Common myeloid progenitor, CD34-positive (primary cell): ENCODE measurements around the gene TMEM86A. TPM values are rescaled to one million over a fixed set of nuclear protein-coding genes. Genes with fewer than 3 reads are reported as not detected.
"Not testable (repeated sequence)": the region's sequence is repeated elsewhere in the genome, so short reads cannot be mapped to it uniquely, and the experiment has no call there.

Experiments used
- CTCF ChIA-PET: fragments of 350-600 bp; sonication (Branson Sonifier 250); formaldehyde crosslinking; loops from one replicate; lab custom pipeline; 2021; ENCODE audit warnings: antibody characterized with exemption; lab: Charles Lee
- POLR2A ChIA-PET: fragments of 350-600 bp; sonication (Branson Sonifier 250); formaldehyde crosslinking; loops from one replicate; lab custom pipeline; 2021; ENCODE audit warnings: antibody characterized with exemption; lab: Charles Lee
- DNase-seq, 3 donors: peaks; one replicate each; pipeline versions ENCODE4 v3.0.0 to v3.0.0-alpha.2; 2013
- H3K27ac ChIP-seq, 2 experiments: 1 replicate in 1 of 2; 2 replicates in 1 of 2; pipeline ENCODE4 v1.7.0; 2013; ENCODE audit warnings: inconsistent platforms in 2 of 2, low read length in 2 of 2, mild to moderate bottlenecking in 2 of 2, low read depth in 1 of 2, moderate library complexity in 1 of 2; ENCODE audit not compliant: severe bottlenecking in 2 of 2, insufficient read depth in 1 of 2, poor library complexity in 1 of 2
- H3K27me3 ChIP-seq, 5 experiments: replicated peaks in 2 of 5; 1 replicate in 3 of 5; 2 replicates in 2 of 5; pipeline versions ENCODE4 v1.6.1 to v1.7.0; 2013; ENCODE audit warnings: low read length in 4 of 5, mild to moderate bottlenecking in 2 of 5, moderate library complexity in 2 of 5, inconsistent platforms in 1 of 5; ENCODE audit not compliant: insufficient read depth in 5 of 5, control insufficient read depth in 4 of 5
- H3K36me3 ChIP-seq, 4 experiments: 1 replicate in 2 of 4; 2 replicates in 2 of 4; pipeline versions ENCODE4 v1.6.1 to v1.7.0; 2013; ENCODE audit warnings: low read length in 3 of 4, control low read depth in 1 of 4, mild to moderate bottlenecking in 1 of 4; ENCODE audit not compliant: control insufficient read depth in 4 of 4, insufficient read depth in 4 of 4
- H3K4me1 ChIP-seq, 4 experiments: 1 replicate in 3 of 4; 2 replicates in 1 of 4; pipeline versions ENCODE4 v1.6.1 to v1.7.1; 2013; ENCODE audit warnings: low read length in 3 of 4, mild to moderate bottlenecking in 3 of 4, control low read depth in 1 of 4, inconsistent platforms in 1 of 4, moderate library complexity in 1 of 4; ENCODE audit not compliant: control insufficient read depth in 4 of 4, insufficient read depth in 4 of 4; ENCODE audit errors: control extremely low read depth in 1 of 4
- H3K4me3 ChIP-seq, 7 experiments: 1 replicate in 4 of 7; 2 replicates in 3 of 7; pipeline versions ENCODE4 v1.5.1 to v1.7.0; 2013; ENCODE audit warnings: mild to moderate bottlenecking in 7 of 7, low read length in 6 of 7, moderate library complexity in 6 of 7, inconsistent platforms in 2 of 7, low read depth in 2 of 7, control low read depth in 1 of 7; ENCODE audit not compliant: insufficient read depth in 4 of 7, control insufficient read depth in 1 of 7; ENCODE audit errors: extremely low read depth in 1 of 7
- H3K9me3 ChIP-seq, 5 experiments: 1 replicate in 4 of 5; 2 replicates in 1 of 5; pipeline versions ENCODE4 v1.6.1 to v1.7.1; 2013; ENCODE audit warnings: low read length in 4 of 5, mild to moderate bottlenecking in 2 of 5, inconsistent platforms in 1 of 5, low read depth in 1 of 5, moderate library complexity in 1 of 5; ENCODE audit not compliant: control insufficient read depth in 4 of 5, insufficient read depth in 2 of 5; ENCODE audit errors: control extremely low read depth in 1 of 5
- WGBS: methylation state at CpG from one replicate; pipeline ENCODE4 v1.1.5; 2013; ENCODE audit not compliant: insufficient coverage; 5-methylcytosine and 5-hydroxymethylcytosine counted together
- polyA plus RNA-seq: library from polyadenylated mRNA; unstranded; fragments of 120-200 nt; gene quantifications from one replicate; pipeline ENCODE4 v1.2.1, GENCODE V29; 2013

TMEM86A gene
- 3.3 TPM for polyA plus RNA-seq

GRCh38 chr11:18698341-18699268 lies at the start of gene TMEM86A:
TSS of gene TMEM86A (plus strand) at chr11:18698779. CDS start at chr11:18698887, 108 bp downstream.
- Histone ChIP-seq H3K27me3 (peaks cover 0 to 17% (median 0%) of the 10 kb centered on the region in 5 experiments), H3K9me3 (no peaks in the 10 kb centered on the region), H3K4me1 (peaks cover 4 to 21% (median 19%) of the 10 kb centered on the region in 4 experiments), H3K4me3 (peak within 1 kb of the TSS; percentile 31 to 80 (median 64)), H3K27ac (no peak within 1 kb of the TSS), H3K36me3 (peaks cover 0 to 8% (median 0%) of the 10 kb centered on the region in 4 experiments)
- CTCF ChIA-PET: interaction anchor here (1.2 to 1.7 kb wide), 4 partner anchors 23 to 54 kb away, joined by 3 to 7 read pairs (median 4); no protein-coding TSS in a partner anchor
- WGBS: 0% methylated on average over 60 of the region's 98 CpGs
- DNase-seq: peak; percentile 76 to 83 (median 81)
- POLR2A ChIA-PET: interaction anchor here (0.6 kb wide), 1 partner anchor 166 kb away, joined by 3 read pairs; no protein-coding TSS in a partner anchor

GRCh38 chr11:18650353-18650752 lies 48.2 kb upstream of the TMEM86A start:
- H3K27ac ChIP-seq: no peak overlapping the region
- H3K27me3 ChIP-seq: no peaks in the 10 kb centered on the region
- H3K4me3 ChIP-seq: no peak overlapping the region
- no peaks in the 10 kb centered on the region for H3K4me1 ChIP-seq
- no peaks in the 10 kb centered on the region for H3K36me3 ChIP-seq
- 73% methylated on average over 3 of the region's 4 CpGs for WGBS
- no peak for DNase-seq
- H3K9me3 ChIP-seq: no peaks in the 10 kb centered on the region
- ChIA-PET POLR2A (no interaction called here), CTCF (interaction anchor here (1.6 kb wide), 1 partner anchor 10 kb away, joined by 5 read pairs; no protein-coding TSS in a partner anchor)

- DNase-seq: peak; percentile 31 to 54 (median 50)
- 87% methylated on average over 16 of the region's 19 CpGs for WGBS
- ChIA-PET CTCF (interaction anchor here (0.7 to 1.6 kb wide), 4 partner anchors 11 to 70 kb away, joined by 3 to 5 read pairs (median 3); no protein-coding TSS in a partner anchor), POLR2A (no interaction called here)
- Histone ChIP-seq H3K27ac (no peak overlapping the region), H3K4me3 (no peak overlapping the region), H3K9me3 (no peaks in the 10 kb centered on the region), H3K36me3 (no peaks in the 10 kb centered on the region), H3K27me3 (no peaks in the 10 kb centered on the region), H3K4me1 (no peaks in the 10 kb centered on the region)
Measured at GRCh38 chr11:18650859-18651557, 47.6 kb upstream of the TMEM86A start.

GRCh38 chr11:18657673-18658072 lies 40.9 kb upstream of the TMEM86A start:
- CTCF ChIA-PET: no interaction called here

GRCh38 chr11:18665353-18665872 lies 33.2 kb upstream of the TMEM86A start:
- H3K27ac ChIP-seq, POLR2A ChIA-PET, DNase-seq, H3K27me3 ChIP-seq, H3K4me3 ChIP-seq, H3K36me3 ChIP-seq, H3K9me3 ChIP-seq: not testable (repeated sequence)
- 81% methylated on average over 3 of the region's 10 CpGs for WGBS
- CTCF ChIA-PET: interaction anchor here (0.6 kb wide), 1 partner anchor 297 kb away, joined by 3 read pairs; no protein-coding TSS in a partner anchor
- peaks cover 0 to 12% (median 3%) of the 10 kb centered on the region in 4 experiments for H3K4me1 ChIP-seq

More at GRCh38 chr11:18657673-18658072, 40.9 kb upstream of the TMEM86A start:
- H3K4me3 ChIP-seq: no peak overlapping the region
- no peaks in the 10 kb centered on the region for H3K4me1 ChIP-seq
- no peaks in the 10 kb centered on the region for H3K27me3 ChIP-seq
- H3K36me3 ChIP-seq: no peaks in the 10 kb centered on the region
- DNase-seq: no peak
- peaks cover 0 to 5% (median 4%) of the 10 kb centered on the region in 5 experiments for H3K9me3 ChIP-seq
- 87% methylated on average over 2 of the region's 5 CpGs for WGBS
- H3K27ac ChIP-seq: no peak overlapping the region
- POLR2A ChIA-PET: no interaction called here

GRCh38 chr11:18668131-18668530 lies 30.4 kb upstream of the TMEM86A start:
- WGBS: 98% methylated on average over 3 of the region's 4 CpGs
- Histone ChIP-seq H3K36me3 (no peaks in the 10 kb centered on the region), H3K9me3 (no peaks in the 10 kb centered on the region), H3K4me1 (peaks cover 0 to 12% (median 4%) of the 10 kb centered on the region in 4 experiments), H3K4me3 (no peak overlapping the region), H3K27ac (no peak overlapping the region), H3K27me3 (peaks cover 0 to 5% (median 2%) of the 10 kb centered on the region in 5 experiments)
- POLR2A ChIA-PET: no interaction called here
- DNase-seq: no peak
- CTCF ChIA-PET: no interaction called here
